ENCODE data around the gene ZFAND3. TPM values are rescaled to one million over a fixed set of nuclear protein-coding genes. Genes with fewer than 3 reads are reported as not detected.

The ZFAND3 gene
- 52.8 TPM for total RNA-seq

GRCh38 chr6:37819177-37819801 is at the start of gene ZFAND3:
ZFAND3 (plus strand) TSS chr6:37819727; CDS start chr6:37819946, 219 bp downstream.

Other genes starting within 250 kb of the ZFAND3 start
- gene MDGA1, start 121.8 kb upstream of the ZFAND3 start, total RNA-seq: 26.6 TPM

Data from camera-type eye (tissue), 1 donor.